Placental pericyte (primary cell): Measurements from ENCODE around the gene GNAT3. TPM values are rescaled to one million over a fixed set of nuclear protein-coding genes. Genes with fewer than 3 reads are reported as not detected.

Experiments
- total RNA-seq: library from RNA; depleted of rRNA; stranded (reverse); fragments of >200 nt; gene quantifications from 2 replicates; pipeline ENCODE4 v1.2.3, GENCODE V29; 2012

GNAT3 gene
- total RNA-seq: not detected in 2 replicates

GRCh38 chr7:80511964-80512363 lies at the start of gene GNAT3:
TSS of gene GNAT3 (minus strand) at chr7:80512064. CDS start at chr7:80511926, 138 bp downstream.

Other genes starting within 250 kb of the GNAT3 start
- gene CD36, start 126.6 kb upstream of the GNAT3 start, total RNA-seq: 1.4 and 8.8 TPM in 2 replicates